Measurements from ENCODE around the gene DAB2IP. TPM values are rescaled to one million over a fixed set of nuclear protein-coding genes. Genes with fewer than 3 reads are reported as not detected.

Gene DAB2IP
- total RNA-seq, 1 experiment from 2014 or later: 56.3 TPM

GRCh38 chr9:121711797-121712196, 60.4 kb downstream of the DAB2IP start:
- peaks cover 10% of the 10 kb centered on the region for H3K4me1 Mint-ChIP-seq (ENCODE audit: low read depth, unreplicated experiment)
- DNase-seq: no peak
- H3K36me3 Mint-ChIP-seq (ENCODE audit: insufficient read depth, unreplicated experiment): peaks cover 3% of the 10 kb centered on the region
- intact Hi-C loops (cut with micrococcal nuclease; ENCODE audit: unreplicated experiment): no loop called here
- H3K9me3 Mint-ChIP-seq (ENCODE audit: low read depth, unreplicated experiment): no peaks in the 10 kb centered on the region
- H3K27ac Mint-ChIP-seq (ENCODE audit: unreplicated experiment): no peak overlapping the region
- H3K27me3 Mint-ChIP-seq (ENCODE audit: unreplicated experiment): no peaks in the 10 kb centered on the region
- BruUV-seq (replicated peaks): no TSS peak
- no peak overlapping the region for H3K4me3 Mint-ChIP-seq (ENCODE audit: low read depth, unreplicated experiment)
- TF ChIP-seq CTCF (IDR thresholded peaks at IDR 0.05; ENCODE audit: unreplicated experiment): no peak
- CTCF ChIA-PET: no interaction called here

- no peak for DNase-seq
- H3K4me3 Mint-ChIP-seq (ENCODE audit: low read depth, unreplicated experiment): no peak overlapping the region
- intact Hi-C loops (cut with micrococcal nuclease; ENCODE audit: unreplicated experiment): no loop called here
- no peaks in the 10 kb centered on the region for H3K27me3 Mint-ChIP-seq (ENCODE audit: unreplicated experiment)
- no TSS peak for BruUV-seq (replicated peaks)
- CTCF ChIA-PET: no interaction called here
- peaks cover 3% of the 10 kb centered on the region for H3K36me3 Mint-ChIP-seq (ENCODE audit: insufficient read depth, unreplicated experiment)
- peaks cover 10% of the 10 kb centered on the region for H3K4me1 Mint-ChIP-seq (ENCODE audit: low read depth, unreplicated experiment)
- no peak overlapping the region for H3K27ac Mint-ChIP-seq (ENCODE audit: unreplicated experiment)
- no peaks in the 10 kb centered on the region for H3K9me3 Mint-ChIP-seq (ENCODE audit: low read depth, unreplicated experiment)
- TF ChIP-seq CTCF (IDR thresholded peaks at IDR 0.05; ENCODE audit: unreplicated experiment): no peak
Observed at GRCh38 chr9:121713400-121714070, 62.1 kb downstream of the DAB2IP start.

DNA sequence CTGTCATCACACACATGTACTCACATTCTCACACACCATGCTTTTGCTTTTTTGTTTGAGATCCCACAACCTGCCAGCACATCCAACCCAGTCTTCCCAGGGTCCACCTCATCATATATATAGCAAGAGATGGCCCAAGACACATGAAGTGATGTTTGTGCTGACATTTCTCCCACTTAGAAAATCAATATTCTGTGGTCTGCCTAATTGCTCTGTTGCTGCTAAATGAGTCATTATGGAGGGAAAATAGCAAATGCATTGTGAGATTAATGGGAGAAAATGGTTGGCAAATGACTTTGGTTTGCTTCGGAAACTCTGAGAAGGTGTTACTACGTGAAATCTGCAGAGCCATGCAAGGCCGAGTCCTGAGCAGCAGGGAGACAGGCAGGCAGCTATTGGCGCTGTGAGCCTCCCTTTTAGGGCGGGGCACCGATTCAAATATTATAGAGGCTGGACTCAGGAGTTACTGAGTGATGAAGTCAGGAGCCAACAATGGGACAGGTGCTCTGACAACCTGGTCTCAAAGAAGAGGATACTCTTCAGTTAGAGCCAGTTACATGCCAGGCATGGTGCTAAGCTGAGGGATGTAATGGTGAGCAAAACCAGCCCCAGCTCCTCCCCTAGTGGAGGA, 62.8 kb downstream of the DAB2IP start:
- intact Hi-C loops (cut with micrococcal nuclease; ENCODE audit: unreplicated experiment): no loop called here
- no peak for TF ChIP-seq CTCF (IDR thresholded peaks at IDR 0.05; ENCODE audit: unreplicated experiment)
- CTCF ChIA-PET: interaction anchor here (0.6 to 1.0 kb wide), 3 partner anchors 10 to 255 kb away, joined by 3 to 4 read pairs (median 4); no protein-coding TSS in a partner anchor
- Mint-ChIP-seq H3K27me3 (ENCODE audit: unreplicated experiment) (no peaks in the 10 kb centered on the region), H3K9me3 (ENCODE audit: low read depth, unreplicated experiment) (no peaks in the 10 kb centered on the region), H3K36me3 (ENCODE audit: insufficient read depth, unreplicated experiment) (peaks cover 3% of the 10 kb centered on the region), H3K27ac (ENCODE audit: unreplicated experiment) (no peak overlapping the region), H3K4me1 (ENCODE audit: low read depth, unreplicated experiment) (peaks cover 14% of the 10 kb centered on the region), H3K4me3 (ENCODE audit: low read depth, unreplicated experiment) (no peak overlapping the region)
- no TSS peak for BruUV-seq (replicated peaks)
- DNase-seq: peak; percentile 14

DNA sequence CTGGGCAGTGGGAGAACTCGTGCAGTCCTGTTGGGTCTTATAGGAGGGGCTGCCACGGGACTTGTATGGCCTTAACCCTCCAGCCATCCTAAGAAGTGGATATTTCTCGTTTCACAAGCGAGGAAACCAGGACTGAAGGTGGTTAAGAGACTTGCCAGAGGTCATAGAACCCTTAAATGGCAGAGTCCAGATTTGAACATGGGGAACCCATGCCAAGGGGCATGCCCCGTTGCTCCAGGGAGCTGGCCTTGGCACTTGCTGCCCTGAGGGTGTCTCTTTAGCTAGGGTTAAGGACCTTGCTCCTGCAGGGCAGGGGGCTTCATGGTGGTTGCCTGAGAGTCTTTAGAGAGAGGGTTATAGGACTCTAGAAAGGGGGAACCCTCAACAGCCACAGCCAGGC, 63.4 kb downstream of the DAB2IP start:
- no peak for DNase-seq
- Mint-ChIP-seq H3K4me3 (ENCODE audit: low read depth, unreplicated experiment) (no peak overlapping the region), H3K27me3 (ENCODE audit: unreplicated experiment) (no peaks in the 10 kb centered on the region), H3K27ac (ENCODE audit: unreplicated experiment) (no peak overlapping the region), H3K4me1 (ENCODE audit: low read depth, unreplicated experiment) (peaks cover 21% of the 10 kb centered on the region), H3K9me3 (ENCODE audit: low read depth, unreplicated experiment) (no peaks in the 10 kb centered on the region), H3K36me3 (ENCODE audit: insufficient read depth, unreplicated experiment) (peaks cover 3% of the 10 kb centered on the region)
- no TSS peak for BruUV-seq (replicated peaks)
- CTCF ChIA-PET: interaction anchor here (0.6 to 1.0 kb wide), 2 partner anchors 9 to 15 kb away, joined by 3 to 4 read pairs; no protein-coding TSS in a partner anchor
- TF ChIP-seq CTCF (IDR thresholded peaks at IDR 0.05; ENCODE audit: unreplicated experiment): no peak
- intact Hi-C loops (cut with micrococcal nuclease; ENCODE audit: unreplicated experiment): no loop called here

Data from Calu3 (cell line).